Spleen (tissue), 11 donors: ENCODE results near the gene CLEC16A. TPM values are rescaled to one million over a fixed set of nuclear protein-coding genes. Genes with fewer than 3 reads are reported as not detected.

Experiments used
- DNase-seq: peaks from one replicate; pipeline ENCODE4 v3.0.0-alpha.2; 2020
- H3K27ac ChIP-seq, 8 donors: fragments of 200-600 bp; sonication (generic) in 7 of 8; 1 replicate in 4 of 8; 2 replicates in 4 of 8; pipeline versions ENCODE4 v1.5.0 to v1.8.0; 2016 to 2021; ENCODE audit warnings: inconsistent platforms in 4 of 8, mild to moderate bottlenecking in 4 of 8, moderate library complexity in 1 of 8
- H3K27me3 ChIP-seq, 7 donors: fragments of 200-600 bp; sonication (generic) in 6 of 7; replicated peaks in 1 of 7; 1 replicate in 4 of 7; 2 replicates in 3 of 7; pipeline versions ENCODE4 v1.5.0 to v1.8.0; 2016 to 2021; ENCODE audit warnings: inconsistent platforms in 3 of 7, mild to moderate bottlenecking in 1 of 7
- H3K36me3 ChIP-seq, 6 donors: fragments of 200-600 bp; sonication (generic) in 5 of 6; 1 replicate in 4 of 6; 2 replicates in 2 of 6; pipeline versions ENCODE4 v1.5.0 to v1.8.0; 2016 to 2021; ENCODE audit warnings: inconsistent platforms in 2 of 6
- H3K4me1 ChIP-seq, 6 donors: fragments of 200-600 bp; sonication (generic) in 5 of 6; 1 replicate in 3 of 6; 2 replicates in 3 of 6; pipeline versions ENCODE4 v1.5.0 to v1.8.0; 2016 to 2021; ENCODE audit warnings: inconsistent platforms in 3 of 6
- H3K4me3 ChIP-seq, 8 donors: fragments of 200-600 bp; sonication (generic) in 7 of 8; 1 replicate in 4 of 8; 2 replicates in 4 of 8; pipeline versions ENCODE4 v1.5.0 to v1.8.0; 2016 to 2021; ENCODE audit warnings: inconsistent platforms in 4 of 8, mild to moderate bottlenecking in 4 of 8, moderate library complexity in 2 of 8
- H3K9me3 ChIP-seq, 8 donors: fragments of 200-600 bp; sonication (generic) in 7 of 8; 1 replicate in 4 of 8; 2 replicates in 4 of 8; pipeline versions ENCODE4 v1.5.0 to v1.8.0; 2016 to 2021; ENCODE audit warnings: inconsistent platforms in 4 of 8
- POLR2A ChIP-seq, 3 donors: fragments of 450-650 bp; IDR thresholded peaks; one replicate each; pipeline ENCODE4 v1.5.1; 2017; ENCODE audit warnings: antibody characterized with exemption in 3 of 3, mild to moderate bottlenecking in 1 of 3
- POLR2AphosphoS5 ChIP-seq, 3 donors: sonication (generic); formaldehyde crosslinking; IDR thresholded peaks; one replicate each; pipeline ENCODE4 v1.5.1; 2017; ENCODE audit warnings: antibody characterized with exemption in 3 of 3
- WGBS, 5 donors: extraction: QIAGEN DNeasy Blood & Tissue Kit in 3 of 5; methylation state at CpG; one replicate each; pipeline versions ENCODE4 v1.1.5 to v1.1.7; 2013 to 2018; 5-methylcytosine and 5-hydroxymethylcytosine counted together
- intact Hi-C: fragments of 100-400 bp; cut with DNase I; formaldehyde crosslinking; loops from one replicate; pipeline ENCODE4 v1.15.0; 2023; ENCODE audit warnings: low total_unique reads
- polyA plus RNA-seq, 3 donors: library from polyadenylated mRNA; stranded (reverse); fragments of 200-250 nt; gene quantifications; one replicate each; pipeline ENCODE4 v1.2.1, GENCODE V29; 2013
- total RNA-seq, 7 donors: library from RNA; depleted of rRNA in 3 of 7; stranded (reverse); fragments of >200 nt in 3 of 7; fragmentation: NEBNext Ultra II Directional in 4 of 7; extraction: Animal tissue kit (Norgen Biotek cat#: 25700) in 4 of 7; gene quantifications; one replicate each; pipeline versions ENCODE4 v1.1.0 to v1.2.1, GENCODE V29; 2016 to 2021
- TF ChIP-seq, protein P1 (sequence below), 11 experiments: fragments of 200-600 bp in 7 of 11; fragments of 450-650 bp in 4 of 11; sonication (generic) in 4 of 11; IDR thresholded peaks in 8 of 11; conservative IDR thresholded peaks in 3 of 11; 1 replicate in 7 of 11; 2 replicates in 4 of 11; pipeline versions ENCODE4 v1.4.0 to v1.8.0; 2016 to 2021; ENCODE audit warnings: antibody characterized with exemption in 11 of 11, inconsistent platforms in 4 of 11, mild to moderate bottlenecking in 1 of 11
- donor health status: healthy with polysubstance abuse.
- donor health status: DM: no; HTN: no; CAD: no; lungs with moderate emphysema.
- donor health status: DM: no; HTN: no; CAD: no.
- donor health status: Bipolar disorder and iron deficiency.
- donor health status: healthy.
- donor health status: DM: no; HTN: no; CAD: no.
- donor health status: DM: yes; HTN: yes; CAD: no.

CLEC16A gene
- total and polyA plus RNA-seq, 10 donors = 7.3 to 54.6 (median 35.1) TPM

DNA sequence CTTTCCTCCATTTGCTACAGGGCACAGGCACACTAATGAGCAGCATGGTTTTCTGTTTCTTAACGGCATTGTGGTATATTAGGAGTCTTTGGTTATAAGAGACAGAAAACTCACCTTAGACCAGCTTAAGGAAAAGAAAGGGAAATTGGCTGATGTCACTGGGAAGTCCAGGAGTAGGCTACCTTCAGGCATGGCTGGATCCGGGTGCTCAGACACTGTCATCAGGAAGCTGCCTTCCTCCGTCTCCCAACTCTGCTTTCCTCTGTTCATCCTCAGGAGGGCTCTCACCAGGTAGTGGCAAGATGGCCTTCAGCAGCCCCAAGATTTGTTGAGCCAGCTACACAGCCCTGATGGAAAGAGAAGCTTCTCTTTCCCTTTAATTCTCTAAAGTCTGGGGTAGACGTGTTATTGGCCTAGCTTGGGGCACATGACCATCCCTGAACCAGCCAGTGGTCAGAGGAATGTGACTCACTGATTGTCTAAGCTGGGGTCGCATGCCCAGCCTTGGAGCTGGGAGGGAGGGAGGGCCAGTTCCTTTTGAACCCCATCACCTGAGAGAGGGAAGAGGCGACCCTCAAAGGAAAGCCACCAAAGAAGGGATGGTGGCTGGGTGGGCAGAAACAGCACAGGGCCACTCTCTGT is 117.4 kb downstream of the CLEC16A start:
- Histone ChIP-seq H3K27me3 (no peaks in the 10 kb centered on the region), H3K4me3 (no peak overlapping the region), H3K9me3 (no peaks in the 10 kb centered on the region), H3K4me1 (peaks cover 0 to 7% (median 0%) of the 10 kb centered on the region in 6 donors), H3K27ac (no peak overlapping the region), H3K36me3 (peaks cover 0 to 100% (median 37%) of the 10 kb centered on the region in 6 donors)
- TF ChIP-seq POLR2AphosphoS5 (IDR thresholded peaks at IDR 0.05) (no peak), POLR2A (IDR thresholded peaks at IDR 0.05) (no peak)
- TF ChIP-seq, protein P1, sequence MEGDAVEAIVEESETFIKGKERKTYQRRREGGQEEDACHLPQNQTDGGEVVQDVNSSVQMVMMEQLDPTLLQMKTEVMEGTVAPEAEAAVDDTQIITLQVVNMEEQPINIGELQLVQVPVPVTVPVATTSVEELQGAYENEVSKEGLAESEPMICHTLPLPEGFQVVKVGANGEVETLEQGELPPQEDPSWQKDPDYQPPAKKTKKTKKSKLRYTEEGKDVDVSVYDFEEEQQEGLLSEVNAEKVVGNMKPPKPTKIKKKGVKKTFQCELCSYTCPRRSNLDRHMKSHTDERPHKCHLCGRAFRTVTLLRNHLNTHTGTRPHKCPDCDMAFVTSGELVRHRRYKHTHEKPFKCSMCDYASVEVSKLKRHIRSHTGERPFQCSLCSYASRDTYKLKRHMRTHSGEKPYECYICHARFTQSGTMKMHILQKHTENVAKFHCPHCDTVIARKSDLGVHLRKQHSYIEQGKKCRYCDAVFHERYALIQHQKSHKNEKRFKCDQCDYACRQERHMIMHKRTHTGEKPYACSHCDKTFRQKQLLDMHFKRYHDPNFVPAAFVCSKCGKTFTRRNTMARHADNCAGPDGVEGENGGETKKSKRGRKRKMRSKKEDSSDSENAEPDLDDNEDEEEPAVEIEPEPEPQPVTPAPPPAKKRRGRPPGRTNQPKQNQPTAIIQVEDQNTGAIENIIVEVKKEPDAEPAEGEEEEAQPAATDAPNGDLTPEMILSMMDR (IDR thresholded peaks at IDR 0.05 in 8 of 11, conservative IDR thresholded peaks at IDR 0.05 in 3 of 11) = no peak
- DNase-seq = no peak
- intact Hi-C loops = no loop called here
- 85 to 93% (median 91%) methylated on average over 6 of the region's 6 CpGs for WGBS, 5 donors

GRCh38 chr16:11063448-11064201 is 119.3 kb downstream of the CLEC16A start:
- Histone ChIP-seq H3K36me3 (peaks cover 0 to 98% (median 37%) of the 10 kb centered on the region in 6 donors), H3K4me1 (peaks cover 0 to 7% (median 0%) of the 10 kb centered on the region in 6 donors), H3K27ac (no peak overlapping the region), H3K27me3 (no peaks in the 10 kb centered on the region), H3K4me3 (no peak overlapping the region), H3K9me3 (no peaks in the 10 kb centered on the region)
- TF ChIP-seq POLR2A (IDR thresholded peaks at IDR 0.05) = no peak
- TF ChIP-seq, protein P1 (IDR thresholded peaks at IDR 0.05 in 8 of 11, conservative IDR thresholded peaks at IDR 0.05 in 3 of 11) = no peak
- no peak for TF ChIP-seq POLR2AphosphoS5 (IDR thresholded peaks at IDR 0.05)
- intact Hi-C loops = no loop called here
- no peak for DNase-seq
- 81 to 87% (median 85%) methylated on average over 8 of the region's 8 CpGs for WGBS, 5 donors

DNA sequence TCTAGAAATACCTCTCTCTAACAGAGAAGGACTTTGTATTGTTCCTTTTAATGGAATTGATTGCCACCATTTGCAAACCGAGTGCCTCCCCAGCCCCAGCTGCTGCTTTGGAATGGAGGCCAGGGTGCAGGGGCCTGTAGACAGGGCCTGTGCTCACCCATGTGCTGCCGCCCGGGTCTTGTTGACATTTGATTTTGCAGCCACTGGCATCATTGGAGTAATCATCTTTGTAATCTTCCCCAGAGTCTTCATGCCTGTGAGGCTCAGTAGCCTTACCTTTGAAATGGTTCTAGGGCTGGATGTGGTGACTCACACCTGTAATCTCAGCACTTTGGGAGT is 119.8 kb downstream of the CLEC16A start:
- TF ChIP-seq POLR2A (IDR thresholded peaks at IDR 0.05) = no peak
- TF ChIP-seq, protein P1 (IDR thresholded peaks at IDR 0.05 in 8 of 11, conservative IDR thresholded peaks at IDR 0.05 in 3 of 11) = no peak
- no peak for TF ChIP-seq POLR2AphosphoS5 (IDR thresholded peaks at IDR 0.05)
- no peak overlapping the region for H3K27ac ChIP-seq
- no peaks in the 10 kb centered on the region for H3K9me3 ChIP-seq
- no peak for DNase-seq
- H3K4me3 ChIP-seq = no peak overlapping the region
- H3K36me3 ChIP-seq = peaks cover 0 to 98% (median 37%) of the 10 kb centered on the region in 6 donors
- 75 to 96% (median 95%) methylated on average over 3 of the region's 3 CpGs for WGBS, 5 donors
- no peaks in the 10 kb centered on the region for H3K27me3 ChIP-seq
- intact Hi-C loops = no loop called here
- H3K4me1 ChIP-seq = peaks cover 0 to 7% (median 0%) of the 10 kb centered on the region in 6 donors

- WGBS, 5 donors = 39 to 76% (median 67%) methylated on average over 3 of the region's 3 CpGs
These were observed 120.5 kb downstream of the CLEC16A start for GRCh38 chr16:11064851-11065250.

More at GRCh38 chr16:11064851-11065250, 120.5 kb downstream of the CLEC16A start:
- DNase-seq = no peak
- Histone ChIP-seq H3K4me1 (peaks cover 0 to 7% (median 0%) of the 10 kb centered on the region in 6 donors), H3K27me3 (no peaks in the 10 kb centered on the region), H3K27ac (no peak overlapping the region), H3K36me3 (peaks cover 0 to 98% (median 36%) of the 10 kb centered on the region in 6 donors), H3K9me3 (no peaks in the 10 kb centered on the region), H3K4me3 (no peak overlapping the region)
- intact Hi-C loops = no loop called here
- TF ChIP-seq POLR2A (IDR thresholded peaks at IDR 0.05) = no peak
- no peak for TF ChIP-seq POLR2AphosphoS5 (IDR thresholded peaks at IDR 0.05)
- TF ChIP-seq, protein P1 (IDR thresholded peaks at IDR 0.05 in 8 of 11, conservative IDR thresholded peaks at IDR 0.05 in 3 of 11) = no peak
